ENCODE data around the gene LDHB.

DNA sequence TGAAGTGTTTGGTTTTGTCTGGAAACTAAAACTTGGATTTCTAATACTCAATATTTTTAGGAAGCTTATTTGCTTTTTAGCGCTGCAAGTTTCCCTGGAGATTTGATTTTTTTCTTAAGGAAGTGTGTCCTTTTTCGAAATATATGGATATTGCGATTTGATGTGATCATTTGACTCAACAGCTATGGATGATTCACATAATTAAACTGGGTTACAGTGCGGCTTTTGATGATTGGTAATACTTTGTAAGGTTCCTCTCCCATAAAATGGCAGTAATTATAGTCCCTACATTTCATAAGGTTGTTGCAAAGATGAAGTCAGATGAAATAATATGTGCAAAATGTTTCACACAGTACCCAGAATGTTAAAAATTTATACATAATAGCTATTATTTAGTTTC is 13.1 kb downstream of the LDHB start:
- TF ChIP-seq POLR2A (IDR thresholded peaks at IDR 0.05) = no peak
- TF ChIP-seq, protein P1, sequence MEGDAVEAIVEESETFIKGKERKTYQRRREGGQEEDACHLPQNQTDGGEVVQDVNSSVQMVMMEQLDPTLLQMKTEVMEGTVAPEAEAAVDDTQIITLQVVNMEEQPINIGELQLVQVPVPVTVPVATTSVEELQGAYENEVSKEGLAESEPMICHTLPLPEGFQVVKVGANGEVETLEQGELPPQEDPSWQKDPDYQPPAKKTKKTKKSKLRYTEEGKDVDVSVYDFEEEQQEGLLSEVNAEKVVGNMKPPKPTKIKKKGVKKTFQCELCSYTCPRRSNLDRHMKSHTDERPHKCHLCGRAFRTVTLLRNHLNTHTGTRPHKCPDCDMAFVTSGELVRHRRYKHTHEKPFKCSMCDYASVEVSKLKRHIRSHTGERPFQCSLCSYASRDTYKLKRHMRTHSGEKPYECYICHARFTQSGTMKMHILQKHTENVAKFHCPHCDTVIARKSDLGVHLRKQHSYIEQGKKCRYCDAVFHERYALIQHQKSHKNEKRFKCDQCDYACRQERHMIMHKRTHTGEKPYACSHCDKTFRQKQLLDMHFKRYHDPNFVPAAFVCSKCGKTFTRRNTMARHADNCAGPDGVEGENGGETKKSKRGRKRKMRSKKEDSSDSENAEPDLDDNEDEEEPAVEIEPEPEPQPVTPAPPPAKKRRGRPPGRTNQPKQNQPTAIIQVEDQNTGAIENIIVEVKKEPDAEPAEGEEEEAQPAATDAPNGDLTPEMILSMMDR (IDR thresholded peaks at IDR 0.05) = no peak
